Activated CD8-positive, alpha-beta memory T cell treated with anti-CD3 and anti-CD28 coated beads, Interleukin-2, amount 50 U/mL, for 24 hours (primary cell): ENCODE data around the gene SFMBT2.

Source experiments
- DNase-seq: peaks from one replicate; pipeline ENCODE4 v3.0.0-alpha.2; 2020; ENCODE audit errors: extremely low read depth

SFMBT2 gene

DNA sequence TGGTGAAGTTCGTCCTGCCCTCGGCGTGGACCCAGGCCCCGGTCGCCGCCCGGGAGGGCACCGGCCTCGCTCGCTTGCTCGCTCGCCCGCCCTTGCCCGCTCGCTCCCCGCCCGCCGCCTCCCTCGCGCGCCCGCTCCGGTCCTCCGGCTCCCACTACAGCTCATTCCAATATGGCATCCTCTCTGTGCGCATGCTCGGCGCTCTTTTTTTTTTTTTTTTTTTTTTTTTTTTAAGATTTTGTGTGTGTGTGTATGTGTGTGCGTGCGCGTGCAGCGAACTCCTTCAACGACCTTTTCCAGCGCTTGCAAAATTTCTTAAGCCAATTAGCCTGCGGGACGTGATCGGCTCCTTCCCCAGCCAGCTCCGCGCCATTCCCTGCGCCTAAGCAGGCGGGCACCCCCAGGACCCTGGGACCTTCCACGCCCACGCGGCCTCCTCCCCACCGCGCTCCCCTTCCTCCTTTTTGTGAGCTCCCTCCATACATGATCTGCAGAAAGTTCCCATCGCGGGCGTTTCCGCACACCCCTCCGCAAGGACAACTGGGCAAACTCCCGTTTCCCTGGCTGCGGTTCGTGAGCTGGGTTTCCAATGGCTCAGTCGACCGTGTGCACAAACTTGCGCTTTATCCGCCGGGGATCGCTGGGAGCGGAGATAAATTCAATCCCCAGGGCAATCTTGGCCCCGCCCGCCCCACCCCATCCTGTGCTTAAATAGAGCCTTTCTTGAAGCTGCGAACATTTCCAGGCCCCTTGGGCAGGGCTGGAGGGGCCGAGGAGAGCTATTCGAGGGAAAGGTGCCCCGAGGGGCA lies at the start of gene SFMBT2:
Gene SFMBT2 (minus strand): TSS at position 173 of the 809 bp plus-strand sequence. CDS start 29,136 bp downstream, outside the sequence.
- no peak for DNase-seq

DNA sequence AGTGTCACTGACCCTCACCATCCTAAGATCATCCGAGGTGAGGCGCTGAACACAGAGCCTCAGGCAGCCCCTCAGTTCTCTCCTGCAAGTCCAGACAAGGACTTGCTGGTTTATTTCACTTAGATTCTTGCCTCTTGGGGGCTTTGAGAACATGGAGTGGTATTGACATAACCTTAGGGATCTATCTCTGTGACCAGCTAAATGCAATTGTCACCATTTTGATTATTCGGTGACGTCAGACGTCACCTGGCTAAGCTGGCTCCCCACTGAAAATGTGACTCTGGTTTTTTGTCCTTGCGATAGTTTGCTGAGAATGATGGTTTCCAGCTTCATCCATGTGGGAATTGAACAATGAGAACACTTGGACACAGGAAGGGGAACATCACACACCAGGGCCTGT lies 49.2 kb upstream of the SFMBT2 start:
- no peak for DNase-seq

DNA sequence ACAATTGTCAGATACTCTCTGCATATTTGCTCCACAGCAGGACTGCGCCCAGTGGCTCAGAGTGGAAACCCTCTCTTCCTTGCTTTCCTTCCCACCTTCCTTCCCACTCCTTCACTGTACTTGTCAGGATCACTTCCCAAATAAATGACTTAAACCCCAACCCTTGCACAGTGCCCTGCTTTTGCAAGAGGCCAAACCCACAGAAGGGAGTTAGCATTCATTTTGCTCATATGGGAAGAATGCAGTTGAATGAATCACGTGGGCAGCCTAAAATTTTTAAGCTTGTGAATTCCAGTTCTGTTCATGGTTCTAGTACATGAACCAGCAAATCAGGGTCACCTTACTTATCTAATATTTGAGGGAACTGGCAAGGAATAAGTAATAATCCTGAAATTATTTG lies 47.7 kb upstream of the SFMBT2 start:
- no peak for DNase-seq

DNA sequence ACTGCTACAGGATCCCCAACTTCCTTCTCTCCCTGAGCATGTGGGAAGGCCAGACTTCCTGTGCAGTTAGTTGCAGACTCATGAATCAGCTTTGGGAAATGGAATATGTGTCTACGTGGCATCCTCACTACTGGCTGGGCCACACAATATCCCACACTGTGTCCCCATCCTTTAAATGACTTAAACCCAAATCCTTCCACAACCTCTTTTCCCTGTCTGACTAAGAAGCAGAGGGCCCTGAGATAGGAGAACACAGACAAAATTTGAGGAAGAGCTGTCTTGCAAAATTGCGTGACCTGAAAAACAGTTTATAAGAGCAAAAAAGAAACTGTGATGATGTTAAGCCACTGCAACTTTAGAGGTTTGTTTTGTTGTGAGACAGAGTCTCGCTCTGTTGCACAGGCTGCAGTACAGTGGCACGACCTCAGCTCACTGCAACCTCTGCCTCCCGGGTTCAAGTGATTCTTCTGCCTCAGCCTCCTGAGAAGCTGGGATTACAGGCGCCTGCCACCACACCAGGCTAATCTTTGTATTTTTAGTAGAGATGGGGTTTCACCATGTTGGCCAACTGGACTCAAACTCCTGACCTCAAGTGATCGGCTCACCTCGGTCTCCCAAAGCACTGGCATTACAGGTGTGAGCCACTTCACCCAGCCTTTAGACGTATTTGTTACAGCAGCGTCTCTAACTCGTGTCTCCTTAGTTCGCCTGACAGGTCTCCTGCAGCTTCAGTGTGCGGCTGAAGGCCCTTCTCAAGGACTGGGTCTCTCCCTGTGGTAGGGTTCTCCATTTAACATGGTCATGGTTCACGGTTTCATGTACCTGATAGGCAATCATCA lies 46.9 kb upstream of the SFMBT2 start:
- DNase-seq = no peak

DNA sequence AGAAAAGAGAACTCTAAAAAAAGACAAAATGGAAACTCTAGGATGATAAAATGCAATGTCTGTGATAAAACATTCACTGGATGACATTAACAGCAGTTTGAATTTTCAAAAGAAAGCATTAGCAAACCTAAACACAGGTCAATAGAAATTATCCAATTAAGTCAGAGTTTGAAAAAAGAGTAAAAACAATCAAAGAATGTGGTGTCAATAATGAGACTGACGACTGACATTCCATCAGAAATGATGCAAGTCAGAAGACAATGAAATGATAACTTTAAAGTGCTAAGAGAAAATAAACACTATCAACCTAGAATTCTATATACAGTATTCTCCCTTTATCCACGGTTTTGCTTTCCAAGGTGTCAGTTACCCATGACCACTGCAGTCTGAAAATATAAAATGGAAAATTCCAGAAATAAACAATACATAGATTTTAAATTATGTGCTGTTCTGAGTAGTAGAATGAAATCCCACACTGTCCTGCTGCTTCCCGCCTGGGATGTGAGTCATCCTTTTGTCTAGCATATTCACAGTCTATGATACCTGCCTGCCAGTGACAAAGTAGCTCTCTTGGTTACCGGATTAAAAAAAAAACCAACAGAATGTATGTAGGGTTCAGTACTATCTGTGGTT lies 38.3 kb upstream of the SFMBT2 start:
- DNase-seq = no peak

DNA sequence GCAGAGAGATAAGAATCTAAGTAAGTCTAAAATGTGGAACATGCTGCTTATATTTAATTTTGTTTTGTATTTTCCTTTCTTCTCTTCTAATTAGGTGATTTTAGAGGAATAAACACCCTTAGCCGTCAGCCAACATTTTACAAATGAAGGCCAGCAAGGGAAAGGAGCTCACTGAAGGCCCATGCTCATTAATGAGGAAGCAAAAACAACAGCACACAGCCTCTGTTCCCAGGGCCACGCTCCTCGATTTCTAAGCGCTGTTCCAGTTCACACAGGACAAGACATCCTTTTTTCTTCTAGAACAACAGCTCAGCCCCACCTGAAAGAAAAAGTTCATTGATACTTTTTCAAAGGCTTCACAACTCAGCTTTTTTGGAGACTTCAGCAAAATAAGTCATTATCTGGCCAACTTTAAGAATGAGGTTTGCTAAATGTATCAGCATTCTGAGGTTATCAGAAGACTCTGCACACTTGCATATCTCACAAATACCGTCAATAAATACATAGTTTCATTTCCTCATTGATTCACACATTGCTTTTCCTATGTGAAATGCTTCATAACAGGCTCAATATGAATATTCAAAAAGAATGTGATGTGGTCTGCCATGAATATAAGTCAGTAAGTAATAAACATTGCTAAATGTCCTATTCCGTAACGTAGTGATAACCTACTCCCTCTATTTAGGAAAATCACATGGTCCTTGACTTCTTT lies 34.8 kb upstream of the SFMBT2 start:
- DNase-seq = no peak

DNA sequence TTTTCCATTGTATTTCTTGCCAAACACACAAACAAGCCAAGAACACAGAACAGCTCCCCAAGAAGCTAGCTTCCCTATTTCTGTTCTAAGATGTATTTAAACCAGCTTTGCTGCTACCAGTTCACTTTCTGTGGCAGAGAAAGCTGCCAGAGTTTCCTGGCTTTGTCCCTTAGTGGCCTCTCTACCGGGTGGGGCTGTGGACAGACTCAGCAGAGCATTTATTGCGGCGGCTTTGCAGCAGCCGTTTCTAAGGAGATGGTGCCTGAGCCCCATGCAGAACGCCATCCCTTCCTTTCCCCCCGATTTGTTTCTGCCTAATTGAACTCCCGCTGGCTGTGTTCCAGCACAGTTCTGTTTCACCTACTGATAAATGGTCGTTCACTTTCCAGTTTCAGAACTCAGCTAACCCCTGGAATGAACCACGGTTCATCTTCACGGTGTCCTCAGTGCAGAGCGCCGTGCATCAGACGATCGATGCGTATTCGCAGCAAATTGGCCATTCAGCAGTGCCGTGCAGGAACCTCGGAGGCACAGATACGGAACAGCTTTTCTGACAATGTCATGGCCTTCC lies 33.8 kb upstream of the SFMBT2 start:
- no peak for DNase-seq

DNA sequence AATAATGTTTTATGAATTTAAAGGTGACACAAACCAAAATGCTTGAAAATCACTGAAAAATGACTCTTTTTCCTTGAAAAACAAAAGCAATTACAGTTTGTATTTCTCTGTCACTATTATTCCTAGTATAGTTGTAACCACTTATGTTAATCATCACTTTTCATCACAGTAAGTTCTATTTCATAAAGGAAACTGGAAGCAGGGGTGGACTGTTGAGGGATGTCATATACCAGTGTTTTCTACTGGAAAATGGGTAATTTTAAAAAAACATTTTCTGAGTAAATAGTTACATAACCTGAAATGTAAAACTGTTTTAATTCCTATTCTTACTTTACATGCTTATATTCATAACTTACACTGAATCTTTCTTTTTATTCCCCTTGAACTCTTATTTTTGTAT lies 32.2 kb upstream of the SFMBT2 start:
- no peak for DNase-seq

DNA sequence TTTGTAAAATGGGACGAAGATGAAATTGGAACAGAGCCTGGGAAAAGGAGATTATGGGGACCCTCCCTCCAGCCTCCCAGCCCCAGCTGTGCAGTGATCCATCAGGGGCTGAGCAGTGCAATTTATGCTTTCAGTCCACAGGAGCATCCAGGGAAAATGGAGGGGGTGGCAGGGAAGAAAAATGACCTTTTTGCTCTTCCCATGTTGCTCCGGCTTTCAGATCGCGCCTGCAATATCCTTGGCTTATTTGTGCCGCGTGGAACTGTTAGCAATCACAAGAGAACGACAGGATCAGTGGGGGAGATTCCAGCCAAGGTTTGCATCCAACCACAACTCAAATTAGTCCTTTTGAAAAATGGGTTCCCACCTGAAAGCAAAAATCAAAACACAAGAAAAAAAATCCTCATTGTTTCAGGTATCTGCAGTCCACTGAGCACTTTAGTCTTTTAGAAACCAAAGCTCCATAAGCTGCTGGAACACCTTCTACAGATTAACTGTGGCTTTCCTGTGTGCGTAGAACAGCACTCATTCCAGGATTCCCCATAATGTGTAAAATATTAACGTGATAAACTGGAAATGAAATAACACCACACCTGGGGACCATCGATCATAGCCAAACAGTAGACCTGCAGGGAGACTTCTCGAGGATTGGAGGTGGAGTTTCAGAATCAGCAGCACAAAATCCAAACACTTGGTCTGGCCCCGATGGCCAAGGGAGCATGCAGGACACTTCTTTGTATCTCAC lies 30.7 kb upstream of the SFMBT2 start:
- no peak for DNase-seq

DNA sequence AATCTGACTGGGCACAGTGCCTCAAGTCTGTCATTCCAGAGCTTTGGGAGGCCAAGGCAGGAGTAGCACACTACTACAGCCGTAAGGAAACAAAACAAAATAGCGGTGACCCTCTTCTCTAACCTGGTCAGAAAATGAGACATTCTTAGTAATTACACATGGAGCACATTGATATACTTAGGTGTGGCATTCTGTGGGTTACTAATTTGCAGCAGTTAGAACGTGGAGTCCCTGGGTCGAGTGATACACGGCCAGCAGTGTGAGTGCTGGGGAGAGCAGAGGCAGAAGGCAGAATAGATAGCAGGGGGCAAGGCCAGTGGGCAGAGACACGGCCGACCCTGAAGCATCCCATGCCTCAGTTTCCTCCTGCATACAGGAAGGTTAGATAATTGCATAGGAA lies 28.9 kb upstream of the SFMBT2 start:
- DNase-seq = no peak

DNA sequence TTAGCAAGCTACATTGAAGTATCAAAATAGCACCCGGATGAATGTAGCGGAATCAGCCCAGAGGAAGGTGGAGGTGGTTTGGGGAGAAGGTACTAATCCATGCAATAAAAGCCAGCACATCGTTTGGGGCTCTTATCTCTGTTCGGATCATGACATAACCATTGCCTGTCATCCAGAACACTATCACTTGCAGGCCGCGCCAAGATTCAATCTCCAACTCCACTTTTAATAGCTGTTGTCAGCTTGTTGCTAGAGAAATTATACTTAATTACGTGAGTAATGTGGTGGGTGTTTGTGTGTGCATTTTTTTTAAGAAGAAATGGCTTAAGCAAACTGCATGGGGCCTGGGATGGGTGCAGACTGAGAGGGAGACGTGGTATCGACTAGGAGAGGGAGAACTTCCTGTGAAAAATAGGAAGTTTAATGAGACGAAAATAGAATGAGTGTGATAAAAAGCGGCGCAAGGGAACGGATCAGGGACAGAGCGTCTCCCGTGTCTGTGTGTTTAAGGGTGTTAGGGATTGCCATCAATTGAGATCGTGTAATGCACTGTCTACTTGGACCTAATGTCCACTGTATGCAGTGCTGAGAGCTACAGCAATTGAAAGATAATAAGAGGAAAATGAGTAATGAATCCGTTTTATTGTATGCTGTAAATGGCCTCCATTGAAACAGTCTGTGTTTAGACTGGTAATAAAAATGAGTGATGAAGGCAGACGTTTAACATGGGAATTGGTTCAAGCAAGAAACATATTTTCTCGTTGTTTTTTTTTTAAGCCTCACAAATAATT lies 27.6 kb upstream of the SFMBT2 start:
- DNase-seq = no peak

DNA sequence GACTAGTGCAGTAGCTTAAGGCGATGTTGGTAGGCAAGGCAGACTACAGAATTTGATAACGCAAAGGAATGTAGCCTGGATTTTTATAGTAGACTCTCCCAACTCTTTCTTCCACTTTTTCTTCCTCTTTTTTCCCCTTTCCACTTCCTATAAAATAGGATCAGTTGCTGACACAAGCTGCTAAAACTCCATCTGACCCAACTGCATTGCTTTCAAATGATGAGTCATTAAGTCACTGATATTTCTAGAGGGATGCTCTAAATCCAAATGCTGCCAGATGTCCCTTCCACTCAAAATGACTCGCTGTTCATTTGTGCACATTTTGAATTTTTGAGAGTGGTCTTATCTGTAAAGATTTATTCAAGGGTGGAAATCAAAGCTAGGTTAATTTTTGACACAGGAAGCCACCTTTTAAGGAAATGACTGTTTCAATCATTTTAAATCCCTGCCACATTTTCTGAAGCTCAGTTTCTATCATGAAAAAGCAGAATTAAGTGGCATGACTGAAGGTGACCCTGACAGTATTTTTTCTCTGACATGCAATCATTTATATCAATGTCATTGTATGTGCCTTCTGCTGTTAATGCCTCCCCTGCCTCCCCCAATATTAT lies 25.8 kb upstream of the SFMBT2 start:
- no peak for DNase-seq

DNA sequence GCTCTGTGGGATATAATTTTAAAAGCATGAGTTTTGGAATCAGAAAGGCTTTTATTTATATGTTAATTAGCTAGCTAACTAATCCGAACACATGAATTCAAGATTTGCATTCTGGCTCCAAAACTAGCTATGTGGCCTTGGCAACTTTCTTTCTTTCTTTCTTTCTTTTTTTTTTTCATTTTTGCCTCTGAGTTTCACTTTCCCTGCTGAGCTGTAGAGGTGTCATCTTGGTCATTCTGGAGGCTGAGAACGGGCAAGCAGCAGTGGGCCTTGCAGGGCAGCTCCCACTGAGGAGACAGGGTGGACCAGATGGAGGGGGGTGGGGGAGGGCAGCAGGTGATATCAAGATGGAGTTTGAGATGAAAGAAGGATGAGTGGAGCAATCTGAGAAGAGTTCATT lies 24.8 kb upstream of the SFMBT2 start:
- DNase-seq = no peak

DNA sequence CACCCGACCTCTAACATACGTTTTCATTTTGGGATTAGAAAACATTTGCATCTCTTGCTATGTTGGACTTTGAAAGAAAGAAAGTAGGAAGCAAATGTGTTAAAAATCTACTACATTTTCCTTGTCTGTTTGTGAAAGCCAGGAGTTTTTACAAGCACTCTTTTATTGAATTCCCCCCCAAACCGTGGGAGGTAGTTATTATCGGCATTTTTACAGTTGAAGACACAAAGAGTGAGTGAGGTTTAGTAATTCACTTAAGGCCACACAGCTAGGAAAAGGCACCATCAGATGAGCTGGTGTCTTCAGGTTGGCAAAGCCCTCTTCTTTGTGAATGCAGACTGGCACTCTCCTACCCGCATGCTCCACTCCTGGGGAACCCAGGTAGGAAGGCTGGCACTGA lies 23.5 kb upstream of the SFMBT2 start:
- DNase-seq = no peak

DNA sequence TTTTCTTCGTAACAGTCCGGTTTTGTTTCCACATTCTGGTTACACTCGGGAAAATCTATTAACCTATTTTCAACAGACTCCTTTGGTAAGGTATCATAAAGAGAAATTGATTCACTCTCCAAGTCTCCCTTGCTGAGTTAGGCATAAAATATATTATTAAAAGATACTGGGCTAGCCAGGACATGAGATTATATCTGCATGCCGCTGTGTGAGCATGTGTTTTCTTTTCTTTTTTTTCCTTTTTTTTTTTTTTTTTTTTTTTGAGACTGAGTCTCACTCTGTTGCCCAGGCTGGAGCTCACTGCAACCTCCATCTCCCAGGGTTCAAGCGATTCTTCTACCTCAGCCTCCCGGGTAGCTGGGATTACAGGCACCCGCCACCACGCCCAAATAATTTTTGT lies 23.0 kb upstream of the SFMBT2 start:
- no peak for DNase-seq

DNA sequence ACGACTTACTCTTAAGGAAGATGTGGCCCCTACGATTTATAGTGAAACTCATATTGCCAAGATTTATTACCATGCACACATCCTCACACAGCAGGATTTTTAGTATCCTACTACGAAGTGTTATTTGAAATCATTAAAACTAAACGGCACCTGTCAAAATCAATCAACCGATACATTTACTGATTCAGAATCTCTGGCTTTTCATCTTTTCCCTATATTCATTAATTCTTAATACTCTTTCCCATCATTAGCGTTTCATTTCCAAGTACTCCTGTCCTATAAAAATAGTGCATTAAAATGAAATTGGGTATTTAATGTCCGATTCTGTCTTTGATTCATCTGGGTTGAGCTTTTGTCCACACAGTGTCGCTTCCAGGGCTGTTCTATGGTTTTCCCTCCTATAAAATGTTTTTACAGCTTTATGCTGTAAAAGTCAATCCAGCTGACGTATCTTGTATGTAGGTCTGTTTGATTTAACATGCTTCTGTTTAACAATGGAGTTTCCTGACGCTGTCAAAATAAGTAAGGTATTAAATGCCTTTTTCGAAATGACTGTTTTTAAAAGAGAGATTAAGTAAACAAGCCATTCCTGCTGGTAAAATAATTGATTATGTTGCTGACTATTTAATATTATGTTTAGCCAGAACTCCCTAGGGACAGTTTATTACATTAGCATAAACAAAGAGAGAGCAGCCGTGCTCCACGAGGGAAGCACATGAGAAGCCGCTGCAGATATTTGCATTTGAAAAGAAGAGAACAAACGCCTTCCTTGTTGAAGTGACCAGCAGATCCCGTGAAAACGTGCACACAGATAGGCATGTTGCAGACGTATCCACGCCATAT lies 22.3 kb upstream of the SFMBT2 start:
- DNase-seq = no peak

DNA sequence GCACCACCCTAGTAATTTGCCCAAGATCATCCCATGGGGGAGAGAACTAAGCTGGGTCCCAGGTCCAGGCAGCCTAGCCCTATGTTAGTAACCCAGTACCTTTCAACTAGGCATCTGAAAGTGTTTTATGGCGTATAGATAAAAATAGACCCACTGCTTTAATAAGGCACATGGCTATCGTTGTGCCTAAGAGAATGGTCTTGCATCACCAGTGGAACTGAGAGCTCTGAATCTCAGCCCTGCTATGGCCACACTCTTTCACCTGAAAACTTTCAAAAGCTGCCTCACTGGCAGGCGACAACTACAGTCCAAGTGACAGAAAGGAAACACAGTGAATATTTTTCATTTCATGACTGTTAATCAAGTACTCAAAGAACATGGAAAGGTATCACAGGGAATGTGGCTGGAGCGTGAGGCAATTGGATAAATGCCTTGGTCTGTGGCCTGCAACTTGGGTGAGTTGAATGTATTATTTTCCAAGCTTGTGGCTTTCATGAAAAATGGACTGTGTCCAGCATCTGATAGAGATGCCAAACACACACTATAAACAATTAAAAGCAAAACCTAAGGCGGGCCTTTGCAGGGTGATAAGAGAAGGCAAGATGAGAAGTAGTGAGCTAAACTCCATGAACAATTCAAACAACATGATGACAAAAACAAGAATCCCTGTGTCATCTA lies 18.0 kb upstream of the SFMBT2 start:
- no peak for DNase-seq

DNA sequence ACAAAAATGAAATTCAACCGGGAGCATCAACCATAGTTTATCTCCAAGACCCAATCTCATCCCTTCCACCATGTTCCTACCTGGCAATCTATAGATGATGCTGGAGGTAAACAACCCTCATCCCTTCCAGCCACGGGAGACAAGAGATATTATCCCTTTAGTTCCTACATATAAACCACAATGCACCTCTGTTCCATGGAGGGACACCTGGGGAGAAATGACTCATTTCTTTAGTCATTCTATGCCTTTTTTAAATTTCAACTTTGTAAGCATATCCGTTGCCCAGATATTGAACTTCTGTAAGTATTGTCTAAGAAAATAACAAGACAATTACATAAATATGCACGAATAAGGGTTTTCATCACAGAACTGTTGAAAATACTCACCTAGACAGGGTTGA lies 15.5 kb upstream of the SFMBT2 start:
- no peak for DNase-seq
